NCI-H1930 (cell line): ENCODE measurements around the gene NME1.
A peak's percentile ranks its signal among the peaks of the same experiment; 100 is the strongest.
"Not testable (repeated sequence)": the region's sequence is repeated elsewhere in the genome, so short reads cannot be mapped to it uniquely, and the experiment has no call there.

ENCODE experiments used
- DNase-seq, 2 experiments: peaks; one replicate each; lab custom pipeline; 2025; lab: John Stamatoyannopoulos, UW

The NME1 gene

DNA sequence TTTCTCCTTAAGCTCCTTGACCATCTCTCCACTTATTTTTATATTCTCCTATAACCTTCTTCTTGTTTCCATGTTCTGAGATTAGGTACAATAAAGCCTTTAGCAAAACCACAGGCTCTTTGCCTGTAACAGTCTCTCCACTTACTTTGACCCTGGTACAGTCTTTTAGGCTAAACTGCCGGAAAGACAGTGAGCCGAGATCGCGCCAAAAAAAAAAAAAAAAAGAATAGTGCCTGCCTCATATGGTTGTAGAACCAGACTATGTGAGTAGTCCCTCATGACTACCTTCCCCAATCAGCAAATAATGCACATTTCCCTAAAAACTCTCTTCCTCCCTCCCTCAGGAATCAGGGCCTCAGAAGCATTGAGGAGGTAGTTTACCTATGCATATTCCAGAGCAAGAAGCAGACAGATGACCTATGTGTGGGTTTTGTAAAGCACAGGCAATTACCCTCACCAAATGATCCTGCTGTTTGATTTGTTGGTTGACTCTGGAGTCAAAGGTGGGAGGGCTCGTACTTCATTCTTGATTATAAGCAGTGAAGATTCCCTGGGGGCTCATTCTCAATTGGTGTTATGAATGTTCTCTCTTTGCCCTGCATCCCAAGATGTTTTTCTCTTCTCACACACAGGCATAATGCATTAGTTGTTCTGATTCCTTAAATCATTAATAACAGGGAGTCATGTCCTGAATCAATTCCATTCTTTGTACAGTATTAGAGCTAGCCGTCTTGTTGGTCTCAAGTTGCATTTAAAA is 8.9 kb upstream of the NME1 start:
- DNase-seq: peak; percentile 76 to 80

- DNase-seq: no peak
Observed at GRCh38 chr17:51147650-51148049, 5.7 kb upstream of the NME1 start.

GRCh38 chr17:51149163-51149562 is 4.2 kb upstream of the NME1 start:
- DNase-seq: no peak

DNA sequence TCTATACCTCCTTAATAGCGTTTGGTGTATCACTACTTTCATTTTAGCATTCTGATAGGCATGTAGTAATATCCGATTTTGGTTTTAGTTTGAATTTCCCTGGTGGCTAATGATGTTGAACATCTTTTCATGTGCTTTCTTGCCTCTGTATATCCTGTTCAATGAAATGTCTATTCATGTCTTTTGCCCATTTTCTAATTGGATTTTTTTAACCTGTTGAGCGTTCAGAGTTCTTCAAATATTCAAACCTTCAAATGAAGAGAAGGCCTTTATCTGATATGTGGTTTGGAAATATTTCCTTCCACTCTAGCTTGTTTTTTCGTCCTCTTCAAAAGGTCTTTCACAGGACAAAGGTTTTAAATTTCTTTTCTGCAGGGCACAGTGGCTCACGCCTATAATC is 2.4 kb upstream of the NME1 start:
- no peak for DNase-seq

GRCh38 chr17:51152766-51153209 is 571 bp upstream of the NME1 start:
- no peak for DNase-seq

DNA sequence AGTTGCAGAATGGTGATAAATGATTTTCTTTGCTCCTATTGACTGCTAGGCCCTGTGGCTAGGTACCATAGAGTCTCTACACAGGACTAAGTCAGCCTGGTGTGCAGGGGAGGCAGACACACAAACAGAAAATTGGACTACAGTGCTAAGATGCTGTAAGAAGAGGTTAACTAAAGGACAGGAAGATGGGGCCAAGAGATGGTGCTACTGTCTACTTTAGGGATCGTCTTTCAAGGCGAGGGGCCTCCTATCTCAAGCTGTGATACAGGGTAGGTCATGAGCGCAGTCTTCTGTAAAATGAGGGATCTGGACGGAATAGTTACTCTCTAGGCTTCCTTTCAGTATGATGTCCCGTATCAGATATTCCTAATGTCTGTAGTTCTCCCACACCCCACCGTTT is 817 bp downstream of the NME1 start:
- DNase-seq: no peak

DNA sequence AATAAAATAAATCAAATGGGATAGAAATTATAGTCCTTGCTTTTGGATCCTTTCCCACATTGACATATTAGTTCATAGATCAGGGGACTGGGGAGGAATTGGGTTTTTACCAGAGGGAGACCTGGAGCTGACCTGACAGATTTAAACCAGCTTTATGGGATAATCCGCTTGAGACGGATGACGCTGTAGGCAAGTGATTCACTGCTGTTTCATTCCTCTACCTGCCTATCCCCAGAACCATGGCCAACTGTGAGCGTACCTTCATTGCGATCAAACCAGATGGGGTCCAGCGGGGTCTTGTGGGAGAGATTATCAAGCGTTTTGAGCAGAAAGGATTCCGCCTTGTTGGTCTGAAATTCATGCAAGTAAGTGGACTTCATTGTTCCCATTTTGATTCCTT is 2.1 kb downstream of the NME1 start:
- no peak for DNase-seq

GRCh38 chr17:51159604-51160003 is 6.2 kb downstream of the NME1 start:
- DNase-seq: no peak

- no peak for DNase-seq
Observed at GRCh38 chr17:51161541-51161940, 8.2 kb downstream of the NME1 start.

DNA sequence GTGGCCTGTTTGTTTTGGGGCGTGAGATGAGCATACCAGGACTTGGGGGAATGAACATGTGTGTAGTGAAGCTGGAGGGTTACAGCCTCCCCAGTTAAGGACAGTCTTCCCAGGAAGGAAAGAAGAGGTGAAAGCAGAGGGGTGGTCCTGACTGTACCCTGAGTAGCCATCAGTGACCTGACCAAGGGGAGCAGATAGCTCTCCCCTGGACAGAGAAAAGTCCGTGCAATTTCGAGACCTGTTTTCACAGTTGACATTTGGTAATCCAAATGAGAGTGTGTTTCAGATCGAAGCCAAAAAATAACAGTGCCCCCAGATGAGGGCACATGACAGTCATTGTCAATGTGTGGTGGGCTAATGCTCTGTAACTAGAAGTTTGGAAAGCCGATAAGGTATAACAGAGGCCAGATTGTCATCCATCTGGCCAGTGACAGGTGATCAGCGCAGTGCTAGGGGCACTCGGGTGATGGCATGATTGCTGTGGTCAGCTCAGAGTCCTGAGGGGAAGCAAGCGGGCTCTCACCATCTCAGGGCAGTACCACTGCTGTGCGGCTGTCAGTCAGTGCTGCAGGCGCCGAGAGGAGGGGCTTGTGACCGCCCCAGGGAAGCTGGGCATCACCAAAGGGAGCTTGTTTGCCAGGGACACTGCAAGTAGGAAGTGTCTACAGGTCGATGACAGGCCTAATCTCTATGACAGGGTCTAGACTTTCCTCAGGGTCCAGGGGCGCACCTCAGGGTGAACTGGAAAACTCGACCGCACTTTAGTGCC is 11.7 kb downstream of the NME1 start:
- no peak for DNase-seq

- no peak for DNase-seq
Observed at GRCh38 chr17:51165680-51166197, 12.4 kb downstream of the NME1 start.

GRCh38 chr17:51166198-51166986 is 13.0 kb downstream of the NME1 start, which contains the start of gene NME2:
Gene NME2 (plus strand): TSS chr17:51166411. CDS start chr17:51166831, 420 bp downstream.
- DNase-seq: peak; percentile 74 to 83

GRCh38 chr17:51166987-51167931 is 13.9 kb downstream of the NME1 start:
- peak; percentile 20 to 34 for DNase-seq

DNA sequence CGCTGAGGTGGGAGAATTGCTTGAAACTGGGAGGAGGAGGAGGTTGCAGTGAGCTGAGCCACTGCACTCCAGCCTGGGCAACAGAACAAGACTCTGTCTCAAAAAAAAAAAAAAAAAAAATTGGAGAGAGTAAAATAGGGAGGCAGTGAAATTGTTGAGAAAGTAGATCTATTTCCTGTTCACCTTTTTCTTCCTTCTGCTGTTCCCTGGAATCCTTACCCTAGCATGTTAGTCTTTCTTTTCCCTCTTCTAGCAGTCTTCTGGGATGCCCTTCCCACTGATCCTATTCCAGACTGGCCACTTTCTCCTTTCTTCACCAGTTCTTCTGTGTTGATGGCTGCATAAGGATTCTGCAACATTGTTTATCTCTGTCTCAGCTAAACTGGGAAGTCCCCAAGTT is 16.0 kb downstream of the NME1 start:
- DNase-seq: no peak

- no peak for DNase-seq
Observed at GRCh38 chr17:51170736-51171135, 17.4 kb downstream of the NME1 start.

GRCh38 chr17:51172030-51172429 is 18.7 kb downstream of the NME1 start:
- not testable (repeated sequence) for DNase-seq

GRCh38 chr17:51180486-51180885 is 27.1 kb downstream of the NME1 start:
- DNase-seq: no peak

DNA sequence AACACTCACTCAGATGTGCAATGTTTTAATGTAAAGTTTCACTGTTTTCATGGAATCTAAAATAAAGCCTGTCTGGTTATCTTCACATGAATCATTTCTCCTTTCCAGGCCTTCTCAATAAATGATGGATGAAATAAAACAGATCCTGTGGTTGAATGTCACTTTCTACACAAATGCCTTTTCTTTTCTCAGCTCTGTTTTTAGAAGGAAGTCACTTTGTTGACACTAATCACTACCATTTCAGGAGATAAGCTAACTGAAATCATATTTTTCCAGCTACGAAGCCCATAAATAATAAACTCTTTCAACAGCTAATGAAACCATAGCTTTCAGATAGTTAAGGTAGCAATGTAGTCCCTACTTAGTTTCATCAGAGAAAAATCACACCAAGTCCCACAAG is 30.8 kb downstream of the NME1 start:
- no peak for DNase-seq

GRCh38 chr17:51185763-51186332 is 32.5 kb downstream of the NME1 start:
- DNase-seq: no peak

DNA sequence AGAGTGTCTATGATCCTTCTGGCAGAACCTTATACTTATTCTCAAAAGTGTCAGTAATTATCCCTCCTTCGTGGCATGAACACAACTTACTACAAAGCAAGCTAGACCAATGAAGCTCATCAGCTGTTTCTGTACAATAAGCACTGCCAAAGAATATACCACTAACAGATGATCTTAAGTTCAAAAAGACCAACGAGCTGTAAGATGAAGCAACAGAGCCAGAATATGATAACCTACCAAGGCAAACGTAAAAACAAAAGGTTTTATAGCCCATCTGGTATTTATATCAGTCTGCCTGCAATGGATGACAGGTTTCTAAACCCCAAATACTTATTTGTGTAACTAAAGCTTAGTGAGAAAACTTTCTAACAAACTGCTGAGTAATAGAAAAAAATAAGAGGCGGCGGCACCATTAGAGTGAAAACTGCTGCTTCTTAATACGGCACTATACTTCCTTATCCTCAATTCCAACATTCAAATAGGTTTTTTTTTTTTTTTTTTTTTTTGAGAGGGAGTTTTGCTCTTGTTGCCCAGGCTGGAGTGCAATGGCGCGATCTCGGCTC is 35.0 kb downstream of the NME1 start:
- no peak for DNase-seq
